ENCODE results near the gene CAPN2. TPM values are rescaled to one million over a fixed set of nuclear protein-coding genes. Genes with fewer than 3 reads are reported as not detected.

CAPN2 gene
- total RNA-seq, 1 donor from 2014 or later = 178 TPM

DNA sequence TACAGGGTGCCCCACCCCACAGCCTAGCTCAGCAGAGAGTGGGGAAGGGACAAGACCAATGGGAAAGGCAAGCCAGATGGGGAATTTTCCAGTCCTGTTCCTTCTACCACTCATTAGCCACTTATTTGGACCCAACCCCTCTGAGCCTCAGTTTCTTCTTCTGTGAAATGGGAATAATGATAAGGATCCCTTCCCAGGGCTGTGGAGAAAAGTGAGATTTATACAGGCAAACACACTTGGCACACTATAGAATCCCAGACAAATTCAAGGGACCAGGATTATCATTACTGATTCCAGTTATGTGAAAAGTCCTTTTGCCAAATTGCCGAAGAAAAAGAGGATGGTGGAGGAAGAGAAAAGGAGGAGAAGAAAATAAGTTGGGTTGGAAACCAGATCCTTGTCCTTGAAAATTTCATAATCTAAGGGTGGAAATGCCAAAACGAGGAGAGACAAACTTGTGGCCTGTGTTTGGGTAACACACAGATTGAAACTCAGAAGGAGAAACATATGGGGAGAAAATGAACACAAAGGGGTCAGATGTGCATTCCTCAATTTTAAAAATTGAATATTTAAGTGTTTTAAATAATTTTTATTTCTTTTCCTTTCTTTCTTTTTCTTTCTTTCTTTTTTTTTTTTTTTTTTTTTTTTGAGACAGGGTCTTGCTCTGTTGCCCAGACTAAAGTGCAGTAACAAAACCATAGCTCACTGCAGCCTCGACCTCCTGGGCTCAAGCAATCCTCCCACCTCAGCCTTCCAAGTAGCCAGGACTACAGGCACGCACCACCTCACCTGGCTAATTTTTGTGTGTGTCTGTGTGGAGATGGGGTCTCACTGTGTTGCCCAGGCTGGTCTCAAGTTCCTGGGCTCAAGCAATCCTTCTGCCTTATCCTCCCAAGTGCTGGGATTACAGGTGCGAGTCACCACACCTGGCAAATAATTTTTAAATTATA is 9.6 kb downstream of the CAPN2 start:
- Histone ChIP-seq H3K9me3 (no peaks in the 10 kb centered on the region), H3K36me3 (peaks cover 38 to 60% of the 10 kb centered on the region in 2 donors), H3K4me1 (peaks cover 5 to 23% of the 10 kb centered on the region in 2 donors), H3K27me3 (no peaks in the 10 kb centered on the region), H3K4me3 (no peak overlapping the region), H3K27ac (peak overlapping the region; percentile 43 to 54)
- TF ChIP-seq, protein P1, sequence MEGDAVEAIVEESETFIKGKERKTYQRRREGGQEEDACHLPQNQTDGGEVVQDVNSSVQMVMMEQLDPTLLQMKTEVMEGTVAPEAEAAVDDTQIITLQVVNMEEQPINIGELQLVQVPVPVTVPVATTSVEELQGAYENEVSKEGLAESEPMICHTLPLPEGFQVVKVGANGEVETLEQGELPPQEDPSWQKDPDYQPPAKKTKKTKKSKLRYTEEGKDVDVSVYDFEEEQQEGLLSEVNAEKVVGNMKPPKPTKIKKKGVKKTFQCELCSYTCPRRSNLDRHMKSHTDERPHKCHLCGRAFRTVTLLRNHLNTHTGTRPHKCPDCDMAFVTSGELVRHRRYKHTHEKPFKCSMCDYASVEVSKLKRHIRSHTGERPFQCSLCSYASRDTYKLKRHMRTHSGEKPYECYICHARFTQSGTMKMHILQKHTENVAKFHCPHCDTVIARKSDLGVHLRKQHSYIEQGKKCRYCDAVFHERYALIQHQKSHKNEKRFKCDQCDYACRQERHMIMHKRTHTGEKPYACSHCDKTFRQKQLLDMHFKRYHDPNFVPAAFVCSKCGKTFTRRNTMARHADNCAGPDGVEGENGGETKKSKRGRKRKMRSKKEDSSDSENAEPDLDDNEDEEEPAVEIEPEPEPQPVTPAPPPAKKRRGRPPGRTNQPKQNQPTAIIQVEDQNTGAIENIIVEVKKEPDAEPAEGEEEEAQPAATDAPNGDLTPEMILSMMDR (IDR thresholded peaks at IDR 0.05) = no peak
- no peak for DNase-seq (ENCODE audit: low spot score in 2 of 2)
- intact Hi-C loops (cut with DNase I) = no loop called here

DNA sequence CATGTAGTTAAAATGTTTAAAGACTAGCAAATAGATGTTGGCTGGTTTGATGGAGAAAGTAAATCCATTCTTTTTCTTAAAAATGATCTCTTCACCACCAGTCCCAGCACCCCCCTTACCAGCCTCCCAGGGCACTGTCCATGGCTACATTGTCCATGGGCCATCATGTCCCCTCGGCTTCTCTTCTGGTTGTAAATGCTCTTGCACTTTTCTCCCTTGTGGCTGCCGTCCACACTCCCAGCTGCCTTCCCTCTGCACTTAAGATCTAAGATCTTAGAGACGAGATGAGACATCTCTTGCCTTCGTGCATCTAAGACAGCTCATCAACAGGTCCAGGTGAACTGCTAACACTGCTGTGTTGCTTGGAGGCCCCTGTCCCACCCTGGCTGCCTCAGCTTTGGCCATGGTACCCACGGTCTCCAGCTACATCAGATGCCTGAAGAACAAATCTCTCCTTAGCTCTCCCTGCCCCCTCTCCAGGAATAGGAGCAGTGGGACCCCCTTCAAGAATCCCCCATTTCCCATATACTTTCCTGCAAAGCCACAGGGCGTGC is 11.1 kb downstream of the CAPN2 start:
- Histone ChIP-seq H3K4me1 (peaks cover 5 to 30% of the 10 kb centered on the region in 2 donors), H3K36me3 (peaks cover 27 to 48% of the 10 kb centered on the region in 2 donors), H3K9me3 (no peaks in the 10 kb centered on the region), H3K27ac (peak overlapping the region; percentile 26 to 29), H3K27me3 (no peaks in the 10 kb centered on the region), H3K4me3 (no peak overlapping the region)
- no peak for DNase-seq (ENCODE audit: low spot score in 2 of 2)
- TF ChIP-seq, protein P1 (IDR thresholded peaks at IDR 0.05) = no peak
- intact Hi-C loops (cut with DNase I) = no loop called here

DNA sequence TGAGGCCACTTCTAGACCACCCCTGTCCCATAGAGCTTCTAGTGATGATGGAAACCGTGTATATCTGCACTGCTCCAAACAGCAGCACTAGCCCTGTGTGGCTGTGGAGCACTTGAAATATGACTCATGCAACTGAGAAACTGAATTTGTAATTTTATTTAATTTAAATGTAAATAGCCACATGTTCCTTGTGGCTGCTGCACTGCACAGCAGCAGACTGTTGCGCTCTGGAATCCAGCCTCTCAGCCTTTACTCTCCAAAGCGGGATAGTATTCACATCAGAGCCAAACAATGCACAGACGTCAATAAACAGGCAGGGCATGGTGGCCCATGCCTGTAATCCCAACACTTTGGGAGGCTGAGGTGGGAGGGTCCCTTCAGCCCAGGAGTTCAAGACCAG is 12.0 kb downstream of the CAPN2 start:
- Histone ChIP-seq H3K27me3 (no peaks in the 10 kb centered on the region), H3K4me1 (peaks cover 5 to 30% of the 10 kb centered on the region in 2 donors), H3K4me3 (no peak overlapping the region), H3K27ac (no peak overlapping the region), H3K9me3 (no peaks in the 10 kb centered on the region), H3K36me3 (peaks cover 18 to 39% of the 10 kb centered on the region in 2 donors)
- DNase-seq (ENCODE audit: low spot score in 2 of 2) = no peak
- intact Hi-C loops (cut with DNase I) = no loop called here
- TF ChIP-seq, protein P1 (IDR thresholded peaks at IDR 0.05) = no peak

DNA sequence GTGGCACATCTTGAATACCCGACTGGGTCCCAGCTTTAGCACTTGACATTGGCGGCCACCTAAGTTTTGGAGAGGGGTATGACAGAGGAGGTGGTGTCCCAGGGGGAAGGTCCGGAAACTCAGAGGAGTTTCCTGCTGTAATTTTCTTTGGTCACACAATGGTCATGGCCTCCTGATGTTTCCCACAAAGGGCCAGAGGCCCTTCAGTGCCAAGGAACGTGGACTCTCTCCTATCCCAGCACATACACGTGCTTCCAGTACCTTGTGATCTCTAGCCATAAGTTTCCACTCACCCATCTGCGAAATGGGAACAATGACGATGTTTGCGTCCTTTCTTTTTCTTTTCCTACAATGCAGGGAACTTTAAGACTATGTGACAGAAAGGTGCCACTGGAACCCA is 13.2 kb downstream of the CAPN2 start:
- H3K4me3 ChIP-seq = no peak overlapping the region
- H3K9me3 ChIP-seq = no peaks in the 10 kb centered on the region
- H3K27me3 ChIP-seq = no peaks in the 10 kb centered on the region
- no peak for DNase-seq (ENCODE audit: low spot score in 2 of 2)
- peak overlapping the region; percentile 69 to 70 for H3K27ac ChIP-seq
- peaks cover 7 to 27% of the 10 kb centered on the region in 2 donors for H3K36me3 ChIP-seq
- intact Hi-C loops (cut with DNase I) = no loop called here
- TF ChIP-seq, protein P1 (IDR thresholded peaks at IDR 0.05) = no peak
- peaks cover 5 to 30% of the 10 kb centered on the region in 2 donors for H3K4me1 ChIP-seq

DNA sequence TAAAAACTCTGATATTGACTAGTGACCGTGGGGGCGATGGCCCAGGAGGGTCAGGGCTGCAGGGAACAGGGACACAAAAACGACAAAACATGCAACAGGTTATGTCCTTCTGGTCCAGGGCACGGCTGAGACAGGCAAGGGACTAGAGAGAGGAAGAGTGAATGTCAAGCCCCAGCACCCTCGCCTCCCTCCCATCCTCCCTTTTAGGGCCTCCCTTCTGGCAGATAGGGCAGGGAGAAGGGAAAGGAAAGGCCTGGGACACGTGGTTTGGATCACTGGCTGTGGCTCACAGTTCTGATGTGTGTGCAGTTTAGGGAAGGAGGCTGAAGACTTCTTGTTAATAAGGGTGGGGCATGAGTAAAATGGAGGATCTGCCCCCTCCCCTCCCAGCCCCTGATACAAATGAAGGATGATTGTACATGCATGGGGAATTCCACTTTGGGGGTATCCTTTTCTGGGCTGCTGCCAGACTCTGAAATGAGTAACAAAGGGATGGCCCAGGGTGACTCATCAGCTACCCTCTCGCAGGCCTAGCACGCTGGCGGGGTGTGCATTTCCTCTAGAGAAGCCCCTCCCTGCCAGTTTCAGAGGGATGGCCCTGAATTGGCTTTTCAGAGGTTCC is 14.2 kb downstream of the CAPN2 start:
- H3K4me3 ChIP-seq = no peak overlapping the region
- no peaks in the 10 kb centered on the region for H3K27me3 ChIP-seq
- H3K27ac ChIP-seq = peak overlapping the region; percentile 69 to 70
- H3K36me3 ChIP-seq = peaks cover 0 to 22% of the 10 kb centered on the region in 2 donors
- peaks cover 5 to 31% of the 10 kb centered on the region in 2 donors for H3K4me1 ChIP-seq
- TF ChIP-seq, protein P1 (IDR thresholded peaks at IDR 0.05) = no peak
- DNase-seq (ENCODE audit: low spot score in 2 of 2) = peak; percentile 57 to 89
- intact Hi-C loops (cut with DNase I) = no loop called here
- no peaks in the 10 kb centered on the region for H3K9me3 ChIP-seq

All from ascending aorta (tissue), 2 donors.